Measurements from ENCODE around the gene TBC1D4. TPM values are rescaled to one million over a fixed set of nuclear protein-coding genes. Genes with fewer than 3 reads are reported as not detected.

TBC1D4 gene
- total RNA-seq, 4 donors from 2014 or later = 38.5 to 53.0 (median 44.1) TPM

DNA sequence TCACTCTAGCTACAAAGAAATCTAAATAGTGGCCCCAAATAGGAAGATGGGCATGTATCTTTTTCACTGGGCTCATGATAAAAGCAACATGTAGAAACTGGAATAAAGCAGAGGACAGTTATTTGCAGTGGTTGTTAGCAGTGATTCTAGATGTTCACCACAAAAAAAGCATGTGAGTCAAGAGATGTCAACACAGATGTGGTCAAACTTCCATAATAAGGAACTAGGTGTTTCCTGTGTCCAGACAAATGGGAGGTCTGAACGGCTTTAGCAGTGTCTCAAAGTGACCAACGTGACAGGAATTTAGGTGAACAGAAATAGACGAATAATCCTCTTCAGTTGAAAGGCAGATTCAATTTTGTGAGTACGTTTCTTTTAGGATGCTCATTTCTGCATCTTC is 162.7 kb downstream of the TBC1D4 start:
- 79 to 85% methylated on average over 4 of the region's 4 CpGs for WGBS, 2 donors
- no peak for DNase-seq (ENCODE audit: low spot score in 2 of 2)
- no peak overlapping the region for H3K4me3 ChIP-seq (ENCODE audit: low read depth, poor library complexity, severe bottlenecking)
- no peak for TF ChIP-seq POLR2A (IDR thresholded peaks at IDR 0.05)
- TF ChIP-seq, protein P1, sequence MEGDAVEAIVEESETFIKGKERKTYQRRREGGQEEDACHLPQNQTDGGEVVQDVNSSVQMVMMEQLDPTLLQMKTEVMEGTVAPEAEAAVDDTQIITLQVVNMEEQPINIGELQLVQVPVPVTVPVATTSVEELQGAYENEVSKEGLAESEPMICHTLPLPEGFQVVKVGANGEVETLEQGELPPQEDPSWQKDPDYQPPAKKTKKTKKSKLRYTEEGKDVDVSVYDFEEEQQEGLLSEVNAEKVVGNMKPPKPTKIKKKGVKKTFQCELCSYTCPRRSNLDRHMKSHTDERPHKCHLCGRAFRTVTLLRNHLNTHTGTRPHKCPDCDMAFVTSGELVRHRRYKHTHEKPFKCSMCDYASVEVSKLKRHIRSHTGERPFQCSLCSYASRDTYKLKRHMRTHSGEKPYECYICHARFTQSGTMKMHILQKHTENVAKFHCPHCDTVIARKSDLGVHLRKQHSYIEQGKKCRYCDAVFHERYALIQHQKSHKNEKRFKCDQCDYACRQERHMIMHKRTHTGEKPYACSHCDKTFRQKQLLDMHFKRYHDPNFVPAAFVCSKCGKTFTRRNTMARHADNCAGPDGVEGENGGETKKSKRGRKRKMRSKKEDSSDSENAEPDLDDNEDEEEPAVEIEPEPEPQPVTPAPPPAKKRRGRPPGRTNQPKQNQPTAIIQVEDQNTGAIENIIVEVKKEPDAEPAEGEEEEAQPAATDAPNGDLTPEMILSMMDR (IDR thresholded peaks at IDR 0.05) = no peak
- intact Hi-C loops (cut with DNase I; ENCODE audit: low total_unique reads) = no loop called here

DNA sequence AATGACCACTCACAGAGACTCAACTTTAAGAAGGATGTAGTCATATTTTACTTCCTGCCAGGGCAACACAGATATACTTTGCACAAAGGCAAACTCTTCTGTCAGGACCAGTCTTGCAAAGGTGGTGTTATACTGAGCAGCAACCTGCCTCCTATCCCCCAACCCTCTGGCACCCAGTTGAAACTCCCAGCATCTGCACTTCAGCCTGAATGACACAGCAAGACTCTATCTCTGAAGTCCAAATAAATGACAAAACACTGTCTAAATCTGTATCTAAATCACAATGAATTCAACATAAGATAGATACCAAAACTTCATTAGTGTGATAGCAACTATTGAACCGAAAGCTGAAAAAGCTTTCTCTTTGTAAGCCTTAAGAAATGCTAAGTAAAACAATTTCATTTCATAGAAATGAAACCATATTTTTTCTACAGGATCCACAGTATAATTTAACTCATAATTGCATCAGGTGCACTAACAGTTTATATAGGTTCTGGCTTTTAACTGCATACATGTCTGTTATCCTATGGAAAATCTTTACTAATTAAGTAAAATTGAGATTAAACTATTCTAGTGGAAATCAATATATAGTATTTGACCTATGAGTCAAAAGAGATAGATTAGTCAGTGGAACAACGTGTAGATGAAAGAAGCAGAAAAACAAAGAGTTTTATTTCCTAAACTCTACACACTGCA is 163.7 kb downstream of the TBC1D4 start:
- intact Hi-C loops (cut with DNase I; ENCODE audit: low total_unique reads) = no loop called here
- DNase-seq (ENCODE audit: low spot score in 2 of 2) = no peak
- H3K4me3 ChIP-seq (ENCODE audit: low read depth, poor library complexity, severe bottlenecking) = no peak overlapping the region
- WGBS, 2 donors = 90 to 95% methylated on average over 2 of the region's 2 CpGs
- no peak for TF ChIP-seq POLR2A (IDR thresholded peaks at IDR 0.05)
- TF ChIP-seq, protein P1 (IDR thresholded peaks at IDR 0.05) = no peak

DNA sequence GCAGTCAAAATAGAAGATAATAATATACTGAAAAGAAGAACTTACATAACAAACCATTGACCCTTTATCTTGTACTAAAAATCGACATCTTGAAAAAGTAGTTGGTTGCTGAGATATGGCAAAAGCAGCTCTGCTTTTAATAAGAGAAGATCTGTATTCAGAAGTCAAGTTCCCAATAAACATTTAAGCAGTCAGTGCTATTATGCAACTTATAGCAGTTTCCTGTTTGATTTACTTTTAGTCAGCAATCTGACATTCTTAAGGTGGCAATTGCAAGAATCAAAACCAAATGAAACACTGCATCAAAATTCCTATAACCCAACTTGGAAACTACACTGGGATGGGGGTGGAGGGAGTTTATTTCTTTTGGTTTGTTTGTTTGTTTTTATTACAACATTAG is 165.5 kb downstream of the TBC1D4 start:
- no peak overlapping the region for H3K4me3 ChIP-seq (ENCODE audit: low read depth, poor library complexity, severe bottlenecking)
- no peak for DNase-seq (ENCODE audit: low spot score in 2 of 2)
- intact Hi-C loops (cut with DNase I; ENCODE audit: low total_unique reads) = no loop called here
- 53 to 75% methylated on average over 1 of the region's 1 CpG for WGBS, 2 donors
- TF ChIP-seq, protein P1 (IDR thresholded peaks at IDR 0.05) = no peak
- no peak for TF ChIP-seq POLR2A (IDR thresholded peaks at IDR 0.05)

DNA sequence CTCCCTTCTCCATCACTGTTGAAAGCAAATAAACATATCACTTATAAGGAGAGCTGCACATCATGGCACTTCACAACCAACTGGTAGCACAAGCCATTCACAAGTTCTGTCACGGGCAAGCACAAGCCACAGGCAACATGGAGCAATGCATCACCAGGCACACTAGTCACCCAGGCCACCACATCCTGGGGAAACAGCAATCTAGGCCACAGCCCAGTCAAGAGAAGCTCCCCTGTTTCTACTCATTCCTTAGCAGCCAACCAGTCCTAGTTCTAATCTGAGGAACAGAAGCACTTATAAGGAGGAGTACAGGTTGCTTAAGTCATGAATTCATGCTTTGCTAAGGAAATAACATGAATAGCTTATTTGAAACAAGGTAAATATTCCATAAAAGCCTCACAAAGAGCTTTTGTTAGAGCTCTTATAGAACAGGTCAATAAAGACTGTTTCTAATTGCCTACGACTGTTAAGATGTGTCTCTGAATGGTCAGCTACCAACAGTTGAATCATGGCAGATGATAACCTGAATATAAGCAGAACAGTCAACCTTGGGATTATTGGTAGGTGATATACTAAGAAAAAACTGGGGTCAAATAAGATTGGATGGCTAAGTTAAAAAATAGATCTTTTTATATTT is 169.0 kb downstream of the TBC1D4 start:
- TF ChIP-seq, protein P1 (IDR thresholded peaks at IDR 0.05) = no peak
- TF ChIP-seq POLR2A (IDR thresholded peaks at IDR 0.05) = no peak

DNA sequence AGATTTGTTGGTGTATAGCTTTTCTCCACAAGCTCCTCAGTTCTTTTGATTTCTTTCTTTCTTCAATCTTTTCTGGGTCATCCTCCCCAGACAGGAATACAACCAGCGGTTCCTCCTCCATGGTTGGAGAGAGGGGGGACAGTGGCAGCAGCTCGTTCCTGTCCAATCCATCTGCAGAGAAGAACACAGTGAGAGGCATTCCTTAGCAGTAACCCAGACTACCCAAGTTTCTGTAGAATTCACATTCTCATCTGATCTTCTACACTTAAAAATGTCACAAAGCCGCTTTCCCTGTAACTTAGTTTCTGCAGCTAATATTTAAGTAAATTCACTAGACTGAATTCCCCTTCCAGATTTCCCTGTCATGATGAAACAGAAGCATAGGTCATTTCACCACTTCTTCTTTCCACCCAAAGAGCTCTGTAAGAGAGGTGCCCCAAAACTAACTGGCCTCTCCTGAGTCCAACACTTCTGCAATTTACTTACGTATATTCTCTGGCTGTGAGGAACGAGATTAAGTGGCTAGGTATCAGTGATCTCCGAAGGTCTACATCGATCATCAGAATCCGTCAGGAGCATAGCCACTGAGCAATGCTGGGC is 171.9 kb downstream of the TBC1D4 start:
- DNase-seq (ENCODE audit: low spot score in 2 of 2) = no peak
- TF ChIP-seq POLR2A (IDR thresholded peaks at IDR 0.05) = no peak
- TF ChIP-seq, protein P1 (IDR thresholded peaks at IDR 0.05) = no peak
- H3K4me3 ChIP-seq (ENCODE audit: low read depth, poor library complexity, severe bottlenecking) = no peak overlapping the region
- 95 to 96% methylated on average over 8 of the region's 8 CpGs for WGBS, 2 donors
- intact Hi-C loops (cut with DNase I; ENCODE audit: low total_unique reads) = no loop called here

More for the DNA sequence above, 169.0 kb downstream of the TBC1D4 start:
- 99% methylated on average over 2 of the region's 2 CpGs for WGBS, 2 donors
- intact Hi-C loops (cut with DNase I; ENCODE audit: low total_unique reads) = no loop called here
- no peak overlapping the region for H3K4me3 ChIP-seq (ENCODE audit: low read depth, poor library complexity, severe bottlenecking)
- no peak for DNase-seq (ENCODE audit: low spot score in 2 of 2)
